Activated T-helper 1 cell treated with anti-CD3 and anti-CD28 coated beads, Interleukin-2, amount 50 U/mL, for 16 hours (primary cell): ENCODE results near the gene GPA33.
"Not testable (repeated sequence)": the region's sequence is repeated elsewhere in the genome, so short reads cannot be mapped to it uniquely, and the experiment has no call there.

ENCODE experiments used
- DNase-seq, 2 donors: peaks; one replicate each; pipeline ENCODE4 v3.0.0-alpha.2; 2020; ENCODE audit warnings: low read depth in 1 of 2, low spot score in 1 of 2

The GPA33 gene

GRCh38 chr1:167059045-167059808 is 30.9 kb downstream of the GPA33 start:
- peak; percentile 55 to 67 for DNase-seq

- no peak for DNase-seq
These were observed 32.9 kb downstream of the GPA33 start for GRCh38 chr1:167057241-167057688.

- no peak for DNase-seq
These were observed 33.5 kb downstream of the GPA33 start for GRCh38 chr1:167056529-167057231.

DNA sequence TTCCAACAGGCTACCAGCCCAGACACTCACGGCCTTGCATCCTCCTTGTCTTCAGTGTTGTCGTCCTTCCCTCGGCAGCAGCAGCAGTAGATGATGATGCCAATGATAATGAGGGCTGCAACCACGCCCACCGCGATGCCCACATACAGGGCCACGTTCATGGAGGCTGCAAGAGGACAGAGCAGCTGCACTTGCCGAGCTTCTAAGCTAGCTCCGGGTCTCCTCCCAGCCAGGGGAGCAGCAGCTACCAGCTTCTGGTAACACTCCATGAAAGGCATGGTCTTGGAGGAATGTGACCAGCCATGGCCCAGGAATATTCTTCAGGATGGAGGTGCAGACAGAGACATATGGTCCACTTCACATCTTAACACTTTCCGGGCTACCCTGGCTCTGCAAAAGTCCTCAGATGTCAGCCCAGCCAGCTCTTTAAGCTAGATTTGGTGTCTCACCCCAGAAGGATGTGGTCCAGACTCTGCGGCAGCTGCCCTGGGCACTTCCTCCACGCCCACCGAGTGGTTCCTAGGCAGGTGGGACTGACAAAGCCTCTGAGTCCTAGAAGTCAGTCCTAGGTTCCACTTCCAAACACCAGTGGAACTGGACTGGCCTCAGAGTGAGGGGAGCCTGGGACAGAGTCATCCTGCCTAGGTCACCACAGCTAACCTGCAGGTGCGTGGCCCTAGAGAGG is 35.1 kb downstream of the GPA33 start:
- DNase-seq, result no peak

- no peak for DNase-seq
These were observed 35.6 kb downstream of the GPA33 start for GRCh38 chr1:167054531-167054930.

GRCh38 chr1:167052389-167052788 is 37.8 kb downstream of the GPA33 start:
- DNase-seq, result no peak

GRCh38 chr1:167051907-167052306 is 38.3 kb downstream of the GPA33 start:
- no peak for DNase-seq

DNA sequence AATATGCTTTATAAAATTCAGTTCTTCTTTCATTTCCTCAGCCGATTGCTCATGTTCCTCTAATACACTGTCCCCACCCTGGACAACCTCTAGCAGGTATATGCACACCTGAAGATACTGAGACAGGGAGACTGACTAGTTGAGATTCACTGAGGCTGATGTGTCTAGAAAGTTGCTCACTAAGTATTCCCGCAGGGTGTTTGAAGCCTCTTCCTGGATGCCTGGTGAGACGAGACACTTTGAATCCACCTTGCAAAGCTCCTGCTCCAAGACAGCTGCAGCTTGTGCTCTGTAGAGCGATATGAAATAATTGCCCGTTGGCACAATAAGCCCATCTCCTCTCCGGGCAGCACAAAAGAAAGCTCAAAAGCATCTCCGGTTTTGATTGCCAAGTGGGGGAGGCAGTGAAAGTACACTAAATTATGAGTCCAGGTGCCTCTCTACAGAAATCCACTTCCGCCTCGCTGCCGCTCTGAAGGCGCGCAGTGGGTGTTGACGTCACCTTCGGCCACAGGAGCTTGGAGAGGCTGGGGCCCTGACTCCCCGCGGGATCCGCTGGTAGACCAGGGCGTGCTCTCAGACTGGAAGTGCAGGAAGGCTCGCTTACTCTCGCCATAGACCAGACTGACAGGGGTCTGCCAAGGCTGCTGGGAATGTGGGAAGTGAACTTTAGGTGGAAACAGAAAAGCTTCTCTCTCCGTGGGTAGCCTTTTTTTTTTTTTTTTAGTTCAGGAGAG is 46.3 kb downstream of the GPA33 start:
- peak; percentile 37 to 44 for DNase-seq

- no peak for DNase-seq
These were observed 56.5 kb downstream of the GPA33 start for GRCh38 chr1:167033646-167034045.

DNA sequence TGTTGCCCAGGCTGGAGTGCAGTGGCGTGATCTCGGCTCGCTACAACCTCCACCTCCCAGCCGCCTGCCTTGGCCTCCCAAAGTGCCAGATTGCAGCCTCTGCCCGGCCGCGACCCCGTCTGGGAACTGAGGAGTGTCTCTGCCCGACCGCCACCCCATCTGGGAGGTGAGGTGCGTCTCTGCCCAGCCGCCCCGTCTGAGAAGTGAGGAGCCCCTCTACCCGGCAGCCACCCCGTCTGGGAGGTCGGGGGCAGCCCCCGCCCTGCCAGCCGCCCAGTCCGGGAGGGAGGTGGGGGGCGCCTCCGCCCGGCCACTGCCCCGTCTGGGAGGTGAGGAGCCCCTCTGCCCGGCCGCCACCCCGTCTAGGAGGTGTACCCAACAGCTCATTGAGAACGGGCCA is 60.6 kb downstream of the GPA33 start:
- DNase-seq, result not testable (repeated sequence)

DNA sequence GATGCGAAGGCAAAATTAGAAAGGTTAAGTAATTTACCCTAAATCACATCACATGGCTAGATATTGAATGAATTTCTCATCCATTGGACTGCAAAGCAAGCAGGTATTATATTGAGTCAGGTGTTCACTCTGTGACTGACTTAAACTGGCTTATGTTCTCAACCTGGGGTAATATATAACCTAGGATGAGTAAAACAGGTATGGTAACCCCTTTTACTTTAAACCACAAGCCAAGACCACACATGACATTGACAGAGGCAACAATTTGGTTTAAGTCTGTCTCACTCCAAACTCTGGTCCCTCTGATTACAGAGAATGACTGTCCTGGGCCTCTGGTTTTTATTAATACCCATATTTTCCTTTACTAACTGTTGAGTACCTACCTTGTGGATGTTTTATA is 67.8 kb downstream of the GPA33 start:
- no peak for DNase-seq

DNA sequence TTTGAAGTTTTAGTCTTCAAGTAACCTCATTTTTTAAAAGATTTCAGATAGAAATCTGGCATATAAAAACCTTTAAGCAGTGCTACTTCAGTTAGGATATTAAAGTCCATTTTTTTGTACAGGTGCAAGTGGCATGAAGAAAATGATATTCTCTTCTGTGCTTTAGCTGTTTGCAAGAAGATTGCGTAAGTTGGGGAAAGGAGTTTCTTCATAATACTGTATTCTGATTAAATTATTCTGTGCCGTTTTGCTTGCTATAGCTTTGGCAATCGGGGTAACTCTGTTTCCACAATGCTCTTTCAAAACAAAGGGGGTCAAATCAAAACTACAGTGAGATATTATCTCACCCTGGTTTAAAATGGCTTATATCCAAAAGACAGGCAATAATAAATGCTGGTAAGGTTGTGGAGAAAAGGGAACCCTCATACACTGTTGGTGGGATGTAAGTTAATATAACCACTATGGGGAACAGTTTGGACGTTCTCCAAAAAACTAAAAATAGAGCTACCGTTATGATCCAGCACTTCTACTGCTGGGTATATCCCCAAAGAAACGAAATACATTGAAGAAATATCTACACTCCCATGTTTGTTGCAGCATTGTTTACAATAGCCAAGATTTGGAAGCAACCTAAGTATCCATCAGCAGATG is 74.0 kb downstream of the GPA33 start:
- DNase-seq, result no peak

DNA sequence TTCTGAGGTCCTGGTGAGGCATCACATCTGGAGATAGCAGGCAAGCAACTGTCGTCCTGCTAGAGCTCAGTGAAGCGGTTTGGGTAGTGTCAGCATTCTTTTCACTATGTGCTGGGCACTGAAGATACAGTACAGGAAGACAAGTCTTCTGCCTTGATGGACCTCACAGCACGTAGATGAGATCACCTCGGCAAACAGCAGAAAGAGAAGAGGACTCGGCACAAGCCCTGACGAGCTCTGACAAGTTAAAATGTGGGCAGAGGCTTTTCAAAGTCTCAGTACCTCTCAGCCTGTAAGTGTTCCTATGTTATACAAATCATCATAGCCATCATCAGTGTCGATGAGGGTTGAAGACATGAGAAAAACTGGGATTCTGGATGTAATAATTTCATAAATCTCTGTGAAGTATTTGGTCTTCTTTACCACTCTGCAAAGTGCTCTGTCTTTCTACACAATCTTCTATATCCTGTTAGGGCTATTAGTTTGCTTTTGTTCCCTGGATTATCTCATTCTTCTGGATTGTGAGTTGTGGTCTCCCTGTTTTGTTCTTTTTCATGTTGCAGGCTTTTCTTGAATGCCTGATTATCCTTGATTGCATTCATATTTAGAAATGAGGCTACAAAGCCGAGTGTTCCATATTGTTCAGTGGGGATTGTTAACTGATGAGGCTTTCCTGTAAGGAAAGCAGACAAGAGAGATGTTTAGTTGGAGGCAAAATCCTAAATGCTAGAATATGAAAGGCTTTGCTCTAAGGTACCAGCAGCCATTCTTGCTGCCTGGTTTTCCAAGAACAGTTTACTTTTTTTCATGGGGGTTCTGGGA is 76.9 kb downstream of the GPA33 start:
- DNase-seq, result no peak

- DNase-seq, result no peak
These were observed 77.6 kb downstream of the GPA33 start for GRCh38 chr1:167012570-167012969.

GRCh38 chr1:167011560-167012191 is 78.5 kb downstream of the GPA33 start:
- DNase-seq, result no peak

GRCh38 chr1:167003711-167004110 is 86.5 kb downstream of the GPA33 start:
- DNase-seq, result no peak
